ENCODE results near the gene SCFD2. TPM values are rescaled to one million over a fixed set of nuclear protein-coding genes. Genes with fewer than 3 reads are reported as not detected.

Gene SCFD2
- polyA plus RNA-seq, 3 donors, result 5.4 to 9.4 (median 6.7) TPM

GRCh38 chr4:53116954-53117353, 248.9 kb downstream of the SCFD2 start:
- no peak overlapping the region for H3K4me3 Mint-ChIP-seq
- H3K79me2 ChIP-seq (ENCODE audit: insufficient read depth, low read length), result no peaks in the 10 kb centered on the region
- peaks cover 0 to 2% (median 0%) of the 10 kb centered on the region in 3 donors for H3K27me3 Mint-ChIP-seq (ENCODE audit: low read depth in 3 of 3)
- no peaks in the 10 kb centered on the region for H3K27me3 ChIP-seq (ENCODE audit: control insufficient read depth in 2 of 2, insufficient read depth in 2 of 2, low read length in 2 of 2)
- H3K27ac ChIP-seq (ENCODE audit: low read depth in 1 of 2, low read length in 2 of 2), result no peak overlapping the region
- 100% methylated on average over 1 of the region's 1 CpG for WGBS (ENCODE audit: insufficient coverage)
- H2AFZ ChIP-seq (ENCODE audit: insufficient read depth, low read depth, low read length, poor library complexity, severe bottlenecking), result no peak overlapping the region
- intact Hi-C loops (cut with micrococcal nuclease), result no loop called here
- H3K9me3 Mint-ChIP-seq, result peaks cover 0 to 4% (median 0%) of the 10 kb centered on the region in 7 donors
- TF ChIP-seq, protein P1, sequence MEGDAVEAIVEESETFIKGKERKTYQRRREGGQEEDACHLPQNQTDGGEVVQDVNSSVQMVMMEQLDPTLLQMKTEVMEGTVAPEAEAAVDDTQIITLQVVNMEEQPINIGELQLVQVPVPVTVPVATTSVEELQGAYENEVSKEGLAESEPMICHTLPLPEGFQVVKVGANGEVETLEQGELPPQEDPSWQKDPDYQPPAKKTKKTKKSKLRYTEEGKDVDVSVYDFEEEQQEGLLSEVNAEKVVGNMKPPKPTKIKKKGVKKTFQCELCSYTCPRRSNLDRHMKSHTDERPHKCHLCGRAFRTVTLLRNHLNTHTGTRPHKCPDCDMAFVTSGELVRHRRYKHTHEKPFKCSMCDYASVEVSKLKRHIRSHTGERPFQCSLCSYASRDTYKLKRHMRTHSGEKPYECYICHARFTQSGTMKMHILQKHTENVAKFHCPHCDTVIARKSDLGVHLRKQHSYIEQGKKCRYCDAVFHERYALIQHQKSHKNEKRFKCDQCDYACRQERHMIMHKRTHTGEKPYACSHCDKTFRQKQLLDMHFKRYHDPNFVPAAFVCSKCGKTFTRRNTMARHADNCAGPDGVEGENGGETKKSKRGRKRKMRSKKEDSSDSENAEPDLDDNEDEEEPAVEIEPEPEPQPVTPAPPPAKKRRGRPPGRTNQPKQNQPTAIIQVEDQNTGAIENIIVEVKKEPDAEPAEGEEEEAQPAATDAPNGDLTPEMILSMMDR (IDR thresholded peaks at IDR 0.05), result no peak
- H3K4me2 ChIP-seq (replicated peaks; ENCODE audit: extremely low read depth, low read length, poor library complexity, severe bottlenecking), result no peak overlapping the region
- no peak overlapping the region for H3K9ac ChIP-seq (ENCODE audit: insufficient read depth, low read length, poor library complexity, severe bottlenecking)
- no peaks in the 10 kb centered on the region for H3K4me1 ChIP-seq (ENCODE audit: control insufficient read depth in 1 of 2, insufficient read depth in 2 of 2, low read length in 2 of 2)
- H3K9me3 ChIP-seq (replicated peaks in 1 of 2; ENCODE audit: control insufficient read depth in 1 of 2, insufficient read depth in 1 of 2, low read length in 2 of 2), result no peaks in the 10 kb centered on the region
- no peak overlapping the region for H3K4me3 ChIP-seq (replicated peaks in 1 of 3; ENCODE audit: low read depth in 2 of 3, low read length in 3 of 3)
- no peak overlapping the region for H3K27ac Mint-ChIP-seq
- H3K36me3 Mint-ChIP-seq, result peaks cover 0 to 6% of the 10 kb centered on the region in 2 donors
- DNase-seq, result no peak
- H3K36me3 ChIP-seq (replicated peaks in 1 of 2; ENCODE audit: control insufficient read depth in 1 of 2, insufficient read depth in 2 of 2, low read length in 2 of 2), result no peaks in the 10 kb centered on the region
- H3K4me1 Mint-ChIP-seq, result no peaks in the 10 kb centered on the region
- no peaks in the 10 kb centered on the region for H4K20me1 ChIP-seq (ENCODE audit: insufficient read depth, low read length)

DNA sequence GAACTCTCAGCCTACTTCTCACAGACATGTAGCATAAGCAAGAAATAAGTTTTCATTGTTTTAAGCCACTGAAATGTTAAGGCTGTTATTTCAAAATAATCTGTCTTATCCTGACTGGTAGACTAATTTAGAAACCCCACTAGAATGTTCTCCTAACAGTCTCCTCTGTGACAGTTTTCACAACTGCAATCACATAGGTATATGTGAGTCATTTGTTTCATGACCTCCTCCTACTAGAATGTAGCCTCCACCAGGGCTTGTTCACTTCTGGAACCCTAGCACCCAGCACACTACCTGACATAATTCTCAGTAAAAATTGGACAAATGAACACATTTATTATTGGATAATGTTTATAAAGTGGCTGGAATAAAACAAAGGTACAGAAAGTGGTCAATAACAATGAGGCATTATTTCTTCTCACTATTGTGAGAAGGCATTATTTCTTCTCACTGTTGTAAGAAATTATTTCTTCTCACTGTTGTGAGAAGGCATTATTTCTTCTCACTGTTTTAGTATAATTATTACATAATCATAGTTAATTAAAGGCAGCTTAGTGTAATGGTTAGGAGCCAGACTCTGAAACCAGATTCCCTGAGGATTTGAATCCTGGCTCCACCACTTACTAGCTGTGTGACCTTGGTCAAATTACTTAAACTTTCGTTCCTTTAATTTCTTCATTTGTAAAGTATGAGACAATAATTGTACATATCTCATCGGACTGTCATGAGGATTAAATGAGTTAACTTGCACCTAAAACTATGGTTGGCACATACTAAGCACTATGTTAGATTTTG, 252.2 kb downstream of the SCFD2 start:
- H3K27ac ChIP-seq (ENCODE audit: low read depth in 1 of 2, low read length in 2 of 2), result no peak overlapping the region
- H4K20me1 ChIP-seq (ENCODE audit: insufficient read depth, low read length), result no peaks in the 10 kb centered on the region
- no peaks in the 10 kb centered on the region for H3K9me3 ChIP-seq (replicated peaks in 1 of 2; ENCODE audit: control insufficient read depth in 1 of 2, insufficient read depth in 1 of 2, low read length in 2 of 2)
- no peak overlapping the region for H3K4me3 ChIP-seq (replicated peaks in 1 of 3; ENCODE audit: low read depth in 2 of 3, low read length in 3 of 3)
- WGBS (ENCODE audit: insufficient coverage), result no CpG with 5 or more reads among the region's 2 CpGs
- TF ChIP-seq, protein P1 (IDR thresholded peaks at IDR 0.05), result no peak
- Mint-ChIP-seq H3K4me3 (no peak overlapping the region), H3K27me3 (ENCODE audit: low read depth in 3 of 3) (peaks cover 0 to 2% (median 0%) of the 10 kb centered on the region in 3 donors), H3K4me1 (no peaks in the 10 kb centered on the region), H3K36me3 (peaks cover 0 to 9% of the 10 kb centered on the region in 2 donors), H3K9me3 (peaks cover 3 to 17% (median 6%) of the 10 kb centered on the region in 7 donors), H3K27ac (no peak overlapping the region)
- no peaks in the 10 kb centered on the region for H3K36me3 ChIP-seq (replicated peaks in 1 of 2; ENCODE audit: control insufficient read depth in 1 of 2, insufficient read depth in 2 of 2, low read length in 2 of 2)
- H2AFZ ChIP-seq (ENCODE audit: insufficient read depth, low read depth, low read length, poor library complexity, severe bottlenecking), result no peak overlapping the region
- H3K4me1 ChIP-seq (ENCODE audit: control insufficient read depth in 1 of 2, insufficient read depth in 2 of 2, low read length in 2 of 2), result no peaks in the 10 kb centered on the region
- H3K79me2 ChIP-seq (ENCODE audit: insufficient read depth, low read length), result no peaks in the 10 kb centered on the region
- no peak overlapping the region for H3K9ac ChIP-seq (ENCODE audit: insufficient read depth, low read length, poor library complexity, severe bottlenecking)
- no peak overlapping the region for H3K4me2 ChIP-seq (replicated peaks; ENCODE audit: extremely low read depth, low read length, poor library complexity, severe bottlenecking)
- intact Hi-C loops (cut with micrococcal nuclease), result no loop called here
- no peaks in the 10 kb centered on the region for H3K27me3 ChIP-seq (ENCODE audit: control insufficient read depth in 2 of 2, insufficient read depth in 2 of 2, low read length in 2 of 2)
- no peak for DNase-seq
